IMR-90 (cell line): ENCODE data around the gene STOML2. TPM values are rescaled to one million over a fixed set of nuclear protein-coding genes. Genes with fewer than 3 reads are reported as not detected.
A peak's percentile ranks its signal among the peaks of the same experiment; 100 is the strongest.

Source experiments
- ATAC-seq: fragments of 200-7000 bp; cut with Tn5 transposase; 2 replicates; pipeline ENCODE4 v1.9.1; 2020; ENCODE audit warnings: low read depth, mild to moderate bottlenecking, moderate library complexity
- BruUV-seq: library from RNA; stranded (reverse); fragments of 400-500 nt; replicated peaks from 2 replicates; lab custom pipeline; 2021; lab: Mats Ljungman, UMichigan
- CTCF ChIA-PET: fragments of 300-600 bp; formaldehyde crosslinking; extraction: SDS; loops from one replicate; lab custom pipeline; 2021; ENCODE audit warnings: antibody characterized with exemption; lab: Yijun Ruan, JAX
- POLR2A ChIA-PET: fragments of 300-600 bp; sonication (Branson Sonifier 250); formaldehyde crosslinking; loops from one replicate; lab custom pipeline; 2022; ENCODE audit warnings: antibody characterized with exemption; ENCODE audit not compliant: unreplicated experiment; lab: Charles Lee
- DNase-seq: peaks from one replicate; pipeline ENCODE4 v3.0.0; 2013
- H2AFZ ChIP-seq: replicated peaks from 2 replicates; pipeline ENCODE3; 2013; ENCODE audit warnings: low read length, mild to moderate bottlenecking; ENCODE audit not compliant: poor library complexity
- H2AK5ac ChIP-seq: 2 replicates; pipeline ENCODE4 v1.6.1; 2013; ENCODE audit warnings: low read depth, low read length, inconsistent platforms
- H2AK9ac ChIP-seq: replicated peaks from 2 replicates; pipeline ENCODE3; 2013; ENCODE audit warnings: mild to moderate bottlenecking, low read depth, low read length, moderate library complexity; ENCODE audit not compliant: poor library complexity
- H2BK120ac ChIP-seq: 2 replicates; pipeline ENCODE4 v1.6.1; 2013; ENCODE audit warnings: low read depth, low read length, inconsistent platforms
- H2BK15ac ChIP-seq: 3 replicates; pipeline ENCODE4 v1.6.1; 2013; ENCODE audit warnings: low read depth, low read length, inconsistent platforms
- H2BK20ac ChIP-seq: 2 replicates; pipeline ENCODE4 v1.6.1; 2013; ENCODE audit warnings: low read depth, mild to moderate bottlenecking, inconsistent platforms, low read length, moderate library complexity
- H2BK5ac ChIP-seq: 2 replicates; pipeline ENCODE4 v1.6.1; 2013; ENCODE audit warnings: mild to moderate bottlenecking, low read depth, low read length, inconsistent platforms; ENCODE audit not compliant: poor library complexity, severe bottlenecking
- H3K14ac ChIP-seq: replicated peaks from 2 replicates; pipeline ENCODE4 v1.6.1; 2013; ENCODE audit warnings: low read depth, low read length, inconsistent platforms
- H3K18ac ChIP-seq: 2 replicates; pipeline ENCODE4 v1.6.1; 2013; ENCODE audit warnings: low read depth, low read length, control low read depth
- H3K23ac ChIP-seq: 2 replicates; pipeline ENCODE4 v1.6.1; 2013; ENCODE audit warnings: low read depth, low read length, inconsistent platforms
- H3K27ac ChIP-seq: 2 replicates; pipeline ENCODE4 v1.5.1; 2013; ENCODE audit warnings: mild to moderate bottlenecking, control low read depth, low read length; ENCODE audit not compliant: insufficient read depth
- H3K27me3 ChIP-seq: 2 replicates; pipeline ENCODE4 v1.6.1; 2013; ENCODE audit warnings: low read length; ENCODE audit not compliant: control insufficient read depth, insufficient read depth
- H3K36me3 ChIP-seq: 2 replicates; pipeline ENCODE4 v1.6.1; 2013; ENCODE audit warnings: low read length, mixed read lengths; ENCODE audit not compliant: control insufficient read depth, insufficient read depth
- H3K4ac ChIP-seq: 2 replicates; pipeline ENCODE4 v1.6.1; 2013; ENCODE audit warnings: low read depth, low read length, inconsistent platforms
- H3K4me1 ChIP-seq: 2 replicates; pipeline ENCODE4 v1.6.1; 2013; ENCODE audit warnings: low read length, mixed read lengths; ENCODE audit not compliant: control insufficient read depth, insufficient read depth
- H3K4me2 ChIP-seq: 2 replicates; pipeline ENCODE4 v1.6.1; 2013; ENCODE audit warnings: low read depth, mild to moderate bottlenecking, control low read depth, low read length, moderate library complexity
- H3K4me3 ChIP-seq: 2 replicates; pipeline ENCODE4 v1.5.1; 2013; ENCODE audit warnings: low read depth, mild to moderate bottlenecking, control low read depth, low read length, moderate library complexity; ENCODE audit not compliant: insufficient read depth
- H3K56ac ChIP-seq: 2 replicates; pipeline ENCODE4 v1.6.1; 2013; ENCODE audit warnings: low read length, inconsistent platforms; ENCODE audit not compliant: insufficient read depth; ENCODE audit errors: extremely low read depth
- H3K79me1 ChIP-seq, 2 experiments: 2 replicates each; pipeline ENCODE4 v1.6.1; 2013; ENCODE audit warnings: low read length in 2 of 2, inconsistent platforms in 1 of 2, low read depth in 1 of 2
- H3K9ac ChIP-seq: 2 replicates; pipeline ENCODE4 v1.6.1; 2013; ENCODE audit warnings: low read depth, low read length, control low read depth
- H3K9me1 ChIP-seq: 2 replicates; pipeline ENCODE4 v1.6.1; 2013; ENCODE audit warnings: low read length, inconsistent platforms; ENCODE audit not compliant: insufficient read depth
- H3K9me3 ChIP-seq: 2 replicates; pipeline ENCODE4 v1.6.1; 2013; ENCODE audit warnings: low read length; ENCODE audit not compliant: control insufficient read depth, insufficient read depth
- H4K20me1 ChIP-seq: 2 replicates; pipeline ENCODE4 v1.6.1; 2013; ENCODE audit warnings: low read length, inconsistent platforms; ENCODE audit not compliant: insufficient read depth
- H4K5ac ChIP-seq: 2 replicates; pipeline ENCODE4 v1.6.1; 2013; ENCODE audit warnings: mild to moderate bottlenecking, low read depth, low read length, control low read depth
- H4K8ac ChIP-seq, 2 experiments: 2 replicates each; pipeline ENCODE4 v1.6.1; 2013; ENCODE audit warnings: low read depth in 2 of 2, low read length in 2 of 2, control low read depth in 1 of 2, inconsistent platforms in 1 of 2
- H4K91ac ChIP-seq: 2 replicates; pipeline ENCODE4 v1.6.1; 2013; ENCODE audit warnings: low read depth, low read length, inconsistent platforms; ENCODE audit not compliant: insufficient read depth
- BHLHE40 ChIP-seq: fragments of 150-350 bp; IDR thresholded peaks from 2 replicates; pipeline ENCODE4 v1.6.1; 2016; ENCODE audit warnings: mild to moderate bottlenecking, low read depth, low read length
- CEBPB ChIP-seq: IDR thresholded peaks from 2 replicates; pipeline ENCODE4 v1.6.1; 2012; ENCODE audit warnings: low read depth, low read length, improper control_type of control experiment
- CHD1 ChIP-seq: IDR thresholded peaks from 2 replicates; pipeline ENCODE4 v1.6.1; 2012; ENCODE audit warnings: low read depth, low read length, improper control_type of control experiment
- CTCF ChIP-seq: conservative IDR thresholded peaks from 2 replicates; pipeline ENCODE4 v1.5.1; 2012; ENCODE audit warnings: mild to moderate bottlenecking, low read depth, low read length, improper control_type of control experiment
- ELK1 ChIP-seq: fragments of 150-350 bp; IDR thresholded peaks from 2 replicates; pipeline ENCODE4 v1.6.1; 2016; ENCODE audit warnings: low read depth, mild to moderate bottlenecking, low read length, moderate library complexity, borderline replicate concordance
- FOS ChIP-seq: fragments of 150-350 bp; IDR thresholded peaks from 2 replicates; pipeline ENCODE4 v1.6.1; 2016; ENCODE audit warnings: low read depth, low read length
- MAFK ChIP-seq: IDR thresholded peaks from 2 replicates; pipeline ENCODE4 v1.6.1; 2012; ENCODE audit warnings: low read depth, low read length, improper control_type of control experiment
- MAZ ChIP-seq: IDR thresholded peaks from 2 replicates; pipeline ENCODE4 v1.6.1; 2012; ENCODE audit warnings: low read depth, mild to moderate bottlenecking, low read length, improper control_type of control experiment, moderate library complexity, borderline replicate concordance
- MXI1 ChIP-seq: IDR thresholded peaks from 2 replicates; pipeline ENCODE4 v1.6.1; 2012; ENCODE audit warnings: low read depth, mild to moderate bottlenecking, low read length, moderate library complexity, borderline replicate concordance
- NFE2L2 ChIP-seq: fragments of 150-350 bp; IDR thresholded peaks from 2 replicates; pipeline ENCODE4 v1.6.1; 2016; ENCODE audit warnings: low read depth, mild to moderate bottlenecking, low read length
- POLR2A ChIP-seq: IDR thresholded peaks from 2 replicates; pipeline ENCODE4 v1.6.1; 2012; ENCODE audit warnings: mild to moderate bottlenecking, low read depth, low read length
- RAD21 ChIP-seq: IDR thresholded peaks from 2 replicates; pipeline ENCODE4 v1.6.1; 2012; ENCODE audit warnings: low read length, improper control_type of control experiment
- RCOR1 ChIP-seq: IDR thresholded peaks from 2 replicates; pipeline ENCODE4 v1.6.1; 2012; ENCODE audit warnings: mild to moderate bottlenecking, low read length, improper control_type of control experiment; ENCODE audit not compliant: insufficient replicate concordance
- RFX5 ChIP-seq: IDR thresholded peaks from 2 replicates; pipeline ENCODE4 v1.8.0; 2012; ENCODE audit warnings: low read depth, mild to moderate bottlenecking, low read length, moderate library complexity
- SMC3 ChIP-seq: fragments of 150-350 bp; IDR thresholded peaks from 2 replicates; pipeline ENCODE4 v1.6.1; 2016; ENCODE audit warnings: low read depth, mild to moderate bottlenecking, antibody characterized with exemption, low read length, moderate library complexity
- USF2 ChIP-seq: fragments of 150-350 bp; IDR thresholded peaks from 2 replicates; pipeline ENCODE4 v1.6.1; 2017; ENCODE audit warnings: mild to moderate bottlenecking, antibody characterized with exemption, low read length, low read depth
- WGBS, 2 experiments: methylation state at CpG; one replicate each; pipeline versions ENCODE4 v1.1.5 to v1.1.7; 2013; ENCODE audit warnings: missing lambda C conversion rate in 2 of 2; ENCODE audit not compliant: insufficient read length in 1 of 2; ENCODE audit errors: extremely low coverage in 2 of 2; 5-methylcytosine and 5-hydroxymethylcytosine counted together
- dilution Hi-C: fragments of 300-500 bp; cut with HindIII; formaldehyde crosslinking; loops from one replicate; pipeline ENCODE4 v1.14.3; 2018; ENCODE audit warnings: low sequenced_read_pairs; ENCODE audit not compliant: unreplicated experiment
- in situ Hi-C: fragments of 300-500 bp; cut with MboI; formaldehyde crosslinking; loops from 3 replicates; pipeline ENCODE4 v1.14.3; 2019; ENCODE audit warnings: low sequenced_read_pairs, inconsistent platforms, mixed read lengths
- intact Hi-C: fragments of 100-400 bp; cut with micrococcal nuclease; formaldehyde crosslinking; loops from 2 replicates; pipeline ENCODE4 v1.10.0; 2022
- polyA plus RNA-seq, 3 experiments: library from polyadenylated mRNA; depleted of rRNA; stranded (reverse); fragments of >200 nt; gene quantifications; 2 replicates each; pipeline ENCODE4 v1.2.3, GENCODE V29; 2012; ENCODE audit warnings: low replicate concordance in 1 of 3
- total RNA-seq: library from RNA; depleted of rRNA; stranded (reverse); fragments of >200 nt; gene quantifications from 2 replicates; pipeline ENCODE4 v1.2.3, GENCODE V29; 2012

The STOML2 gene
- total and polyA plus RNA-seq, 2 of the 4 experiments (the other 2 are of a cell fraction), result 177 to 250 TPM

DNA sequence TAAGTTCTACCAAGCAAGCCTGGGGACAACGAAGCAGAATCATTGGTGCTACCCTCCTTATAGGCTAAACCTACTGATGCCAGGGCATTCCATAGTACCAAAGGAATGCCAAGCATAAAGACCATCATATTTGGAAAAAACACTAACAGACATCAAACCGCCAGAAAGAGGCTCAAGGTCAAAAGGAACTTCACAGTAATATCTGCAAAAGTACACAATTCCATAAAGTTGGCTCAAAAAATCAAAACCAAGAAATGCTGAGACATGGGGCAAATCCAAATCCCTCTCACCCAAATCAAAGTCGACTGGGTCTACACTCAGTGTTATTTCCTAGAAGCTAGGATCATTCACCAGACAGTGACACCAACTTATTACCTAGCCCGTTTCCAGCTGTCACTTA is 33.9 kb downstream of the STOML2 start:
- Histone ChIP-seq H3K56ac (no peak overlapping the region), H4K20me1 (peaks cover 69% of the 10 kb centered on the region), H2AK9ac (no peak overlapping the region), H4K91ac (no peak overlapping the region), H2BK5ac (no peak overlapping the region), H3K14ac (no peak overlapping the region), H3K79me1 (peaks cover 17 to 70% of the 10 kb centered on the region in 2 experiments), H2AFZ (no peak overlapping the region), H3K9me3 (no peaks in the 10 kb centered on the region), H3K4me3 (no peak overlapping the region), H3K18ac (no peak overlapping the region), H4K5ac (no peak overlapping the region), H3K27me3 (no peaks in the 10 kb centered on the region), H3K4me2 (peak overlapping the region; percentile 42; the same call in 1 of the 2 replicates), H3K27ac (no peak overlapping the region), H3K9ac (no peak overlapping the region), H3K36me3 (peaks cover 38% of the 10 kb centered on the region), H3K4ac (no peak overlapping the region), H2BK120ac (no peak overlapping the region), H2BK20ac (no peak overlapping the region), H3K9me1 (peaks cover 30% of the 10 kb centered on the region), H3K23ac (no peak overlapping the region), H4K8ac (no peak overlapping the region), H3K4me1 (peaks cover 12% of the 10 kb centered on the region), H2BK15ac (no peak overlapping the region), H2AK5ac (no peak overlapping the region)
- ChIA-PET POLR2A (interaction anchor here (0.6 to 0.7 kb wide), 4 partner anchors 25 to 80 kb away, joined by 3 to 16 read pairs (median 4); partner anchors contain the start of gene DNAJB5), CTCF (no interaction called here)
- in situ Hi-C loops, result no loop called here
- intact Hi-C loops, result no loop called here
- dilution Hi-C loops, result no loop called here
- TF ChIP-seq CTCF, result no peak
- TF ChIP-seq CEBPB, result no peak
- no peak for TF ChIP-seq MAZ
- no peak for TF ChIP-seq BHLHE40
- TF ChIP-seq RCOR1, result no peak
- TF ChIP-seq USF2, result no peak
- TF ChIP-seq RFX5, result no peak
- TF ChIP-seq FOS, result no peak
- TF ChIP-seq MAFK, result no peak
- no peak for TF ChIP-seq CHD1
- TF ChIP-seq NFE2L2, result no peak
- no peak for TF ChIP-seq RAD21
- TF ChIP-seq ELK1, result no peak
- no peak for TF ChIP-seq POLR2A
- TF ChIP-seq SMC3, result no peak
- no peak for TF ChIP-seq MXI1
- DNase-seq (no peak), ATAC-seq (no peak)
- no CpG with 5 or more reads among the region's 4 CpGs for WGBS, 2 experiments
- BruUV-seq, result no TSS peak
